ENCODE measurements around the gene TOGARAM2. TPM values are rescaled to one million over a fixed set of nuclear protein-coding genes. Genes with fewer than 3 reads are reported as not detected.

Gene TOGARAM2
- total RNA-seq, 2 experiments from 2014 or later = 0.03 TPM; not detected in 1

DNA sequence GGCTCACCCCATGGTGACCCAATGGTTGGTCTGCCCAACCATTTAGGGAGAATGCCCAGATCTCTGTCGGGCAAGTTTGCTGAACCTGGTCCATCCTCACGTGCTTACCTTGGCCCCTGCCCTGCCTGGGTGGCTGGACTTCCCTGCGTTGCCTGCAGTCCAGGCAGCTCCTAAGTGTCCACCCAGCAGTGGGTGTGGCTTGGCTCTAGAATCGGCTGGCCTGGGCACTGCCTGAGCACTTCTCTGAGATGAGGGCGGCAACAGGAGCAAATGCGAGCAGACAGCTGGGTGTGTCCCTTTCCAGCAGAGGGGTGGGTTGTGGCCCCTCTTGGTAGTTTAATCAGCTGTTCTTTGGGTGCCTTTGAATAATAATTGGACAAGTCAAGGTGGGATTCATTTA lies 82.0 kb downstream of the TOGARAM2 start:
- Histone ChIP-seq H3K79me2 (ENCODE audit: insufficient read depth, low read depth, low read length) (no peaks in the 10 kb centered on the region), H3K9me2 (ENCODE audit: insufficient read depth, low read length) (no peaks in the 10 kb centered on the region), H4K20me1 (ENCODE audit: insufficient read depth, low read length) (no peaks in the 10 kb centered on the region), H3K27ac (ENCODE audit: low read depth, low read length, poor library complexity, severe bottlenecking) (no peak overlapping the region), H3K9me3 (ENCODE audit: low read length) (no peaks in the 10 kb centered on the region), H3K4me1 (ENCODE audit: insufficient read depth, low read length, poor library complexity, severe bottlenecking) (no peaks in the 10 kb centered on the region), H2AFZ (ENCODE audit: low read length) (no peak overlapping the region), H3K4me2 (ENCODE audit: low read length) (no peak overlapping the region), H3K4me3 (ENCODE audit: low read depth, low read length, poor library complexity, severe bottlenecking) (no peak overlapping the region), H3K36me3 (ENCODE audit: insufficient read depth, low read length) (no peaks in the 10 kb centered on the region)
- ChIA-PET CTCF (ENCODE audit: unreplicated experiment) (no interaction called here), POLR2A (no interaction called here)
- no peak for TF ChIP-seq EZH2phosphoT487 (IDR thresholded peaks at IDR 0.05; ENCODE audit: borderline replicate concordance, low read depth, low read length)
- TF ChIP-seq, protein P1, sequence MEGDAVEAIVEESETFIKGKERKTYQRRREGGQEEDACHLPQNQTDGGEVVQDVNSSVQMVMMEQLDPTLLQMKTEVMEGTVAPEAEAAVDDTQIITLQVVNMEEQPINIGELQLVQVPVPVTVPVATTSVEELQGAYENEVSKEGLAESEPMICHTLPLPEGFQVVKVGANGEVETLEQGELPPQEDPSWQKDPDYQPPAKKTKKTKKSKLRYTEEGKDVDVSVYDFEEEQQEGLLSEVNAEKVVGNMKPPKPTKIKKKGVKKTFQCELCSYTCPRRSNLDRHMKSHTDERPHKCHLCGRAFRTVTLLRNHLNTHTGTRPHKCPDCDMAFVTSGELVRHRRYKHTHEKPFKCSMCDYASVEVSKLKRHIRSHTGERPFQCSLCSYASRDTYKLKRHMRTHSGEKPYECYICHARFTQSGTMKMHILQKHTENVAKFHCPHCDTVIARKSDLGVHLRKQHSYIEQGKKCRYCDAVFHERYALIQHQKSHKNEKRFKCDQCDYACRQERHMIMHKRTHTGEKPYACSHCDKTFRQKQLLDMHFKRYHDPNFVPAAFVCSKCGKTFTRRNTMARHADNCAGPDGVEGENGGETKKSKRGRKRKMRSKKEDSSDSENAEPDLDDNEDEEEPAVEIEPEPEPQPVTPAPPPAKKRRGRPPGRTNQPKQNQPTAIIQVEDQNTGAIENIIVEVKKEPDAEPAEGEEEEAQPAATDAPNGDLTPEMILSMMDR (conservative IDR thresholded peaks at IDR 0.05; ENCODE audit: low read length) = no peak
- no TSS peak for BruUV-seq (replicated peaks)
- no peak for DNase-seq (ENCODE audit: low spot score)
- intact Hi-C loops (cut with micrococcal nuclease; ENCODE audit: unreplicated experiment) = no loop called here

DNA sequence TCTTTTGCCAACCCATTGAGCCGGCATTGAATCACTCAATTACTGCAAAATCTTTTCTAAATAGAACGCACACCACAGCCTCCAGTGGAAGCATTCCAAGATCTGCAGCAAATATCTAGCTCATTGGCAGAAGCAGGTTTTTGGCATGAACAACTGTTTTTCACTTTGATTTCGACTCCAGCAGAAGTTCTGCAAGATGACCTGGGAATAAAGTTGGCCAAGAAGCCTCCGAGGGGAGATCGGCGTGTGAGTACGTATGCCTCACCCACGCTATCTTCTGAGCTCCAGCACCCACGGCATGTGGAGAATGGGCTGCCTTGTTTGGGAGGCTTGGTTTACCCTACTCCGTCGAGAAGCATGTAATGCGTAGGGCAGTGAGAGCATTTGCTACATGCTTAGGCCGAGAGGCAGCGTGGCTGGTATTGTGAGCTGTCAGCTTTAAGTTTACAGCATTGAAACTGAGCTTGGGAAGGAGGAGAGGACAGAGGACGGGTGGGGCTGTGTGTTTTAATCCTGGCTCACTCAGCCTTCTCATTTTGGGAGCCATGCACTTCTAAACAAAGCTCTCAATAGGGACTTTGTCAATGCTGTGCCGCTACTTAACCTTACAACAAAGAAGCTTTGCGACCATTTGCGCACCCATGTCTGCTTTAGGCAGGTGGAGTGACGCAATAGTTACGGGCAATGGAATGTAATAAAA lies 82.7 kb downstream of the TOGARAM2 start:
- Histone ChIP-seq H3K36me3 (ENCODE audit: insufficient read depth, low read length) (no peaks in the 10 kb centered on the region), H3K4me3 (ENCODE audit: low read depth, low read length, poor library complexity, severe bottlenecking) (no peak overlapping the region), H4K20me1 (ENCODE audit: insufficient read depth, low read length) (no peaks in the 10 kb centered on the region), H3K4me1 (ENCODE audit: insufficient read depth, low read length, poor library complexity, severe bottlenecking) (no peaks in the 10 kb centered on the region), H3K79me2 (ENCODE audit: insufficient read depth, low read depth, low read length) (no peaks in the 10 kb centered on the region), H3K9me2 (ENCODE audit: insufficient read depth, low read length) (no peaks in the 10 kb centered on the region), H2AFZ (ENCODE audit: low read length) (no peak overlapping the region), H3K27ac (ENCODE audit: low read depth, low read length, poor library complexity, severe bottlenecking) (no peak overlapping the region), H3K9me3 (ENCODE audit: low read length) (no peaks in the 10 kb centered on the region), H3K4me2 (ENCODE audit: low read length) (no peak overlapping the region)
- POLR2A ChIA-PET = interaction anchor here (0.7 kb wide), 1 partner anchor 1356 kb away, joined by 4 read pairs; no protein-coding TSS in a partner anchor
- DNase-seq (ENCODE audit: low spot score) = no peak
- CTCF ChIA-PET (ENCODE audit: unreplicated experiment) = interaction anchor here (0.6 kb wide), 1 partner anchor 460 kb away, joined by 3 read pairs; no protein-coding TSS in a partner anchor
- intact Hi-C loops (cut with micrococcal nuclease; ENCODE audit: unreplicated experiment) = no loop called here
- BruUV-seq (replicated peaks) = no TSS peak
- no peak for TF ChIP-seq EZH2phosphoT487 (IDR thresholded peaks at IDR 0.05; ENCODE audit: borderline replicate concordance, low read depth, low read length)
- TF ChIP-seq, protein P1 (conservative IDR thresholded peaks at IDR 0.05; ENCODE audit: low read length) = no peak

DNA sequence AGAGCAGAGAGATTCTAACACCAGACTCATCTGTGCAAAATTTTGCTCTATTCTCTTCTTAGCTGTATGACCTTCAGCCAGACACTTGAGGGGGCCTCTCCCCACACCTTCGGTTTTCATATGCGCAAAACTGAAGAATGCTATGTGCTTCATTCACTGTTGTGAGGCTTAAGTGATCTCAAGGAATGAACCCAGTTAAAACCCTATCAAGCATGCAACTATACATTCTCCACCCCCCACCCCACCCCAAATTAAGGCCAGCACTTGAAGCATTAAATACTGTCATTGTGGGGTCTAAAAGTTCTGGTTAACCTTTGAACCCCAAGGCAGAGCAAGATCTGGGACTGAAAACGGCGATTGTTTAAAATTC lies 83.2 kb downstream of the TOGARAM2 start:
- no peak overlapping the region for H3K4me3 ChIP-seq (ENCODE audit: low read depth, low read length, poor library complexity, severe bottlenecking)
- H3K9me2 ChIP-seq (ENCODE audit: insufficient read depth, low read length) = no peaks in the 10 kb centered on the region
- H3K9me3 ChIP-seq (ENCODE audit: low read length) = no peaks in the 10 kb centered on the region
- no TSS peak for BruUV-seq (replicated peaks)
- no peak overlapping the region for H2AFZ ChIP-seq (ENCODE audit: low read length)
- H3K4me1 ChIP-seq (ENCODE audit: insufficient read depth, low read length, poor library complexity, severe bottlenecking) = no peaks in the 10 kb centered on the region
- POLR2A ChIA-PET = interaction anchor here (0.7 kb wide), 1 partner anchor 1357 kb away, joined by 4 read pairs; no protein-coding TSS in a partner anchor
- no peak for DNase-seq (ENCODE audit: low spot score)
- H3K27ac ChIP-seq (ENCODE audit: low read depth, low read length, poor library complexity, severe bottlenecking) = no peak overlapping the region
- H3K79me2 ChIP-seq (ENCODE audit: insufficient read depth, low read depth, low read length) = no peaks in the 10 kb centered on the region
- no peaks in the 10 kb centered on the region for H3K36me3 ChIP-seq (ENCODE audit: insufficient read depth, low read length)
- CTCF ChIA-PET (ENCODE audit: unreplicated experiment) = no interaction called here
- no peaks in the 10 kb centered on the region for H4K20me1 ChIP-seq (ENCODE audit: insufficient read depth, low read length)
- H3K4me2 ChIP-seq (ENCODE audit: low read length) = no peak overlapping the region
- no peak for TF ChIP-seq EZH2phosphoT487 (IDR thresholded peaks at IDR 0.05; ENCODE audit: borderline replicate concordance, low read depth, low read length)
- TF ChIP-seq, protein P1 (conservative IDR thresholded peaks at IDR 0.05; ENCODE audit: low read length) = no peak
- intact Hi-C loops (cut with micrococcal nuclease; ENCODE audit: unreplicated experiment) = no loop called here

All from OCI-LY7 (cell line).